Measurements from ENCODE around the gene XAGE3. TPM values are rescaled to one million over a fixed set of nuclear protein-coding genes. Genes with fewer than 3 reads are reported as not detected.
"Not testable (repeated sequence)": the region's sequence is repeated elsewhere in the genome, so short reads cannot be mapped to it uniquely, and the experiment has no call there.

Gene XAGE3
- total and polyA plus RNA-seq, 4 donors, result 0.61 TPM; not detected in 3

DNA sequence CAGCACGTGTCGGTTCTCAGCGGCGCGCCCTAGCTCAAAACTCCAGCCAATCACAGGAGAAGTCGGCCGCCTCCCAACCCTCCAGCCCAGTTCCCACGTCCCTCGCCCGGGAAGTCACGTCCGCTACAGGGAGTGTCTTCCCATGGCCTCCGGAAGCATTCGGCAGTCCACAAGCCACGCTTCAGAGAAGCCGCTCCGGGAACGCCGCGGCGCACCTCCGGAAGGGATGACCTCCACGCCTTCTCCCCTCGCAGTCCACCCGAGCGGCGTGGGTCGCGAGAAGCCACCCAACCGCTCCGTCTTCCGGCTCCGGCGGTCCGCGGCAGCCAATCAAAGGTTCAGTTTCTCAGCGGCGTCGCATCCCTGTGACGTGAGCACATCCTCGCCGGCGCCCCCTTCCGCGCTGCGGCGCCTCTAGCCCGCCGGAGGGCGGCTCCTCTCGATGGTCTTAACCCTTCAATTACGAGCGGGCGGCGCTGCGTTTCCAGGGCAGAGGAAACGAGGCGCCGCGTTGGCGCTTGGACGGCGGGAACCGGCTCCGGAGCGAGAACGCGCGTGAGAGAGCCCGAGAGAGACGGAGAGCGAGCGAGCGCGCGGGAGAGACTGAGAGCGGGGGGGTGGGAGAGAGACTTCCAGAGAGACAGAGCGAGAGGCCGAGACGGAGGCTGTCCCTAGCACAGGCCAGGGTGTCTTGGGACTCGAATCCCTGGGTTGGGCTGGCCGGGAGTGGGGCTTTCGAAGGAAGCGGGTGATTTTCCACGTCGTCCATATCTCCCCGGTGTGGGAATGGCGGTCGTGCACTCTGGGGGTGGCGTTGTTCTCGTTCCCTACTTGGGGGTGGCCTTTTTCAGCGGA is 29.2 kb upstream of the XAGE3 start, which contains the start of gene FAM156B:
Gene FAM156B (plus strand): TSS at position 476 of the 855 bp plus-strand sequence. CDS start 9,896 bp downstream, outside the sequence.
- H3K4me1 ChIP-seq (ENCODE audit: control insufficient read depth in 4 of 4, insufficient read depth in 4 of 4, low read length in 3 of 4); H3K27me3 ChIP-seq (ENCODE audit: control insufficient read depth in 4 of 4, insufficient read depth in 4 of 4, low read length in 3 of 4); H3K9ac ChIP-seq (ENCODE audit: low read depth in 1 of 2, low read length in 2 of 2); H3K9me3 ChIP-seq (ENCODE audit: control insufficient read depth in 4 of 4, low read length in 3 of 4); H3K4me3 ChIP-seq (ENCODE audit: low read depth in 1 of 3, low read length in 3 of 3); H3K27ac ChIP-seq (ENCODE audit: low read depth in 1 of 2, low read length in 2 of 2); DNase-seq (ENCODE audit: low spot score); H3K36me3 ChIP-seq (ENCODE audit: control insufficient read depth in 4 of 4, insufficient read depth in 3 of 4, low read depth in 1 of 4, low read length in 3 of 4): not testable (repeated sequence)
- no CpG with 5 or more reads among the region's 92 CpGs for WGBS

DNA sequence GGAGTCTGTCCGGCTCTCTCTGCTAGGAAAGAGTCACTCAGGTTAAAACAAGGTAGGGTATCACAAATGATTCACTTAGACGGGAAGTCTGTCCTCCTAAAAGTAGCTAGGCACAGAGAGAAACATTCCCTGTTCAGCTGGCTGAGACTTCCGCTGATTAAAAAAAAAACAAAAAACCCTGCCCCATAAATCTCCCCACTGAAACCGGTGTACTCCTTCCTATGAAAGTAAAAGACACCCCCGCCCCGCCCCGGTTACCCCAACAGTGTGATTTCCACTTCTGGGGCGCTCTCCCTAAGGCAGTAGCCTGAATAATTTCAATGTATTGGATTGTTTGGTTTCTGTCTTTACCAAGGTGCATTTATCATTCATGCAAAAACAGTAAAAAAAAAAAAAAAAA is 28.6 kb upstream of the XAGE3 start:
- not testable (repeated sequence) for H3K4me3 ChIP-seq (ENCODE audit: low read depth in 1 of 3, low read length in 3 of 3); H3K9ac ChIP-seq (ENCODE audit: low read depth in 1 of 2, low read length in 2 of 2); DNase-seq (ENCODE audit: low spot score); H3K36me3 ChIP-seq (ENCODE audit: control insufficient read depth in 4 of 4, insufficient read depth in 3 of 4, low read depth in 1 of 4, low read length in 3 of 4); H3K9me3 ChIP-seq (ENCODE audit: control insufficient read depth in 4 of 4, low read length in 3 of 4); H3K27ac ChIP-seq (ENCODE audit: low read depth in 1 of 2, low read length in 2 of 2); H3K4me1 ChIP-seq (ENCODE audit: control insufficient read depth in 4 of 4, insufficient read depth in 4 of 4, low read length in 3 of 4); H3K27me3 ChIP-seq (ENCODE audit: control insufficient read depth in 4 of 4, insufficient read depth in 4 of 4, low read length in 3 of 4)
- WGBS, result no CpG with 5 or more reads among the region's 8 CpGs

DNA sequence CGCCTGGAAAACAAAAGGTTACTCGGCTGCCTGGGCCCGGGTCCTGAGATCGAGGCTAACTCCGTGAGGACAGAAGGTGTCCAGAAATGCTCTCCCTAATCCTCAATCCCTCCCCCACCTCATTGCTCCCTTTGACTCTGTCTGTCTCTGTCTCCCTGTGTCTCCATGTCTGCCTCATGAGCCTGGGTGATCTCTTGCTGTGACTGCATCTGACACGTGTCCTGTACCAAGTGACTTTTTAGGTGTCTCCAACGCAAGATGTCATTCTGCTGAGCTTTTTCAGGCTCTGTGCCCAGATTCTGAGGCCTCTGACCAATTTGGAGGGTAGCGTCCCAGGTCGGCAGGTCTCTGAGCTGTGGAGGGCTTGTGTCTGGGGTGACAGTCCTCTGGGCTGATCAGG is 20.2 kb upstream of the XAGE3 start:
- not testable (repeated sequence) for DNase-seq (ENCODE audit: low spot score); H3K4me1 ChIP-seq (ENCODE audit: control insufficient read depth in 4 of 4, insufficient read depth in 4 of 4, low read length in 3 of 4); H3K9me3 ChIP-seq (ENCODE audit: control insufficient read depth in 4 of 4, low read length in 3 of 4); H3K9ac ChIP-seq (ENCODE audit: low read depth in 1 of 2, low read length in 2 of 2); H3K27ac ChIP-seq (ENCODE audit: low read depth in 1 of 2, low read length in 2 of 2); H3K4me3 ChIP-seq (ENCODE audit: low read depth in 1 of 3, low read length in 3 of 3); H3K27me3 ChIP-seq (ENCODE audit: control insufficient read depth in 4 of 4, insufficient read depth in 4 of 4, low read length in 3 of 4); H3K36me3 ChIP-seq (ENCODE audit: control insufficient read depth in 4 of 4, insufficient read depth in 3 of 4, low read depth in 1 of 4, low read length in 3 of 4)
- WGBS, result no CpG with 5 or more reads among the region's 9 CpGs

DNA sequence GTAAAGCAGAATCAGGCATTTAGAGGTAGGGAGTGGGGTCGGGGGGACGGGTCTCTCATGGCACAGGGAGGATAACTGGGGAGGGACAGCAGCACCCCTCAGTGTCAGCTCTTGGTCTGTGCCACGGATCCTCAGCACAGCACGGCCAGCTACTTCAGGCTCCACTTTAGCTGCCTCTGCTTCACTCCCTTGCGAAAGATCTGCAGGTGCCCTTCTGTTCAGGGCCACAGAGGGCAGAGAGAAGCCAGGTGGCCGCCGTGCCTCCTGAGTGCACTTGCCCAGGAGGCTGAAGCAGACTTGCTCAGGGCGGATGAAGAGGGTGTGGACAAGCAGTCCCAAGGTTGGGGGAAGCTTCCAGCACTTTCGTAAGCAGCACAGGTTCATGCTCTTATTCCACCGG is 19.6 kb upstream of the XAGE3 start:
- DNase-seq (ENCODE audit: low spot score); H3K9ac ChIP-seq (ENCODE audit: low read depth in 1 of 2, low read length in 2 of 2); H3K4me3 ChIP-seq (ENCODE audit: low read depth in 1 of 3, low read length in 3 of 3); H3K4me1 ChIP-seq (ENCODE audit: control insufficient read depth in 4 of 4, insufficient read depth in 4 of 4, low read length in 3 of 4); H3K36me3 ChIP-seq (ENCODE audit: control insufficient read depth in 4 of 4, insufficient read depth in 3 of 4, low read depth in 1 of 4, low read length in 3 of 4); H3K9me3 ChIP-seq (ENCODE audit: control insufficient read depth in 4 of 4, low read length in 3 of 4); H3K27me3 ChIP-seq (ENCODE audit: control insufficient read depth in 4 of 4, insufficient read depth in 4 of 4, low read length in 3 of 4); H3K27ac ChIP-seq (ENCODE audit: low read depth in 1 of 2, low read length in 2 of 2): not testable (repeated sequence)
- WGBS, result no CpG with 5 or more reads among the region's 10 CpGs

DNA sequence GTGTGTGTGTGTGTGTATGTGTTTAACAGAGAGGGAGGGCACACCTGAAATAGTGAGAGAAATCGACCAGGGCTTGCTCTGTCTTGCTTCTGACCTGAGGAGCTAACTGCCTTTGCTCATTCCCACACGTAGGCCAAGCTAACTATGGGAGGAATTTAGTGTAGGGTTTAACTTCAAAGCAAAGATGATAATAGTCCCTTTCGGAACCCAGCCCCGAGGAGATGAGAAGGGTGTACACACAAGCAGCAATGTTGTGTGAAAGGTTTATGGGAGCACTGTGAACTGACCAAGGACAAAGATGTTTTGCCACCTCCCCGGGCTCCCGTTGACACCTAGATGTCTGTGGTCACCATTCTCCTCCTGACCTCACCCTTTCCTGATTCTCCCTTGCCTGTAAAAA is 8.5 kb upstream of the XAGE3 start:
- 83% methylated on average over 6 of the region's 6 CpGs for WGBS
- H3K27ac ChIP-seq (ENCODE audit: low read depth in 1 of 2, low read length in 2 of 2); DNase-seq (ENCODE audit: low spot score): not testable (repeated sequence)

DNA sequence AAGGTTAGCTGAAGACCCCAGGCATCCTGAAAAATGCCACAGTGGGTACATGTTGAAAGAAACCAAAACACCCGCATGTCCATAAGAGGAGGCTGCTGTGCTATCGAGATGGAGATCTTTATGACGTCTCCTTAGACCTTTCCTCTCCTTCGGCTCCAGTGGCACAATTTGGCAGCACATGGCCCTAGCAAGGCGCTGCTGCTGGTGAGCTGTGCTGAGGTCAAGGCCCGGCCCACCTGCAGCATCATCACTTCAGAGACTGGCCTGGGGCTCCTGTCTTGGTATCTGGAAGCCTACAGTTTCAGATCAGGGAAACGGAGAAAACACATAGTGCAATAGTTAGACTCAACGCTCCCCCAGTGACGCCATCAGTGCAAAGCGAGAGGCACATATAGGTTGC is 7.6 kb upstream of the XAGE3 start:
- DNase-seq (ENCODE audit: low spot score); H3K9me3 ChIP-seq (ENCODE audit: control insufficient read depth in 4 of 4, low read length in 3 of 4); H3K4me3 ChIP-seq (ENCODE audit: low read depth in 1 of 3, low read length in 3 of 3); H3K27me3 ChIP-seq (ENCODE audit: control insufficient read depth in 4 of 4, insufficient read depth in 4 of 4, low read length in 3 of 4); H3K9ac ChIP-seq (ENCODE audit: low read depth in 1 of 2, low read length in 2 of 2); H3K27ac ChIP-seq (ENCODE audit: low read depth in 1 of 2, low read length in 2 of 2); H3K4me1 ChIP-seq (ENCODE audit: control insufficient read depth in 4 of 4, insufficient read depth in 4 of 4, low read length in 3 of 4); H3K36me3 ChIP-seq (ENCODE audit: control insufficient read depth in 4 of 4, insufficient read depth in 3 of 4, low read depth in 1 of 4, low read length in 3 of 4): not testable (repeated sequence)
- WGBS, result 90% methylated on average over 10 of the region's 10 CpGs

More for the DNA sequence above, 8.5 kb upstream of the XAGE3 start:
- not testable (repeated sequence) for H3K36me3 ChIP-seq (ENCODE audit: control insufficient read depth in 4 of 4, insufficient read depth in 3 of 4, low read depth in 1 of 4, low read length in 3 of 4); H3K9ac ChIP-seq (ENCODE audit: low read depth in 1 of 2, low read length in 2 of 2); H3K4me3 ChIP-seq (ENCODE audit: low read depth in 1 of 3, low read length in 3 of 3); H3K27me3 ChIP-seq (ENCODE audit: control insufficient read depth in 4 of 4, insufficient read depth in 4 of 4, low read length in 3 of 4); H3K4me1 ChIP-seq (ENCODE audit: control insufficient read depth in 4 of 4, insufficient read depth in 4 of 4, low read length in 3 of 4); H3K9me3 ChIP-seq (ENCODE audit: control insufficient read depth in 4 of 4, low read length in 3 of 4)

Data from liver (tissue), 9 donors.